PC-3 (cell line): ENCODE results near the gene NUP155.

ENCODE experiments used
- EZH2 ChIP-seq: fragments of 300-600 bp; sonication (generic); IDR thresholded peaks from one replicate; pipeline ENCODE4 v1.6.1; 2017; ENCODE audit warnings: antibody characterized with exemption, mild to moderate bottlenecking, low read length; ENCODE audit not compliant: unreplicated experiment
- TF ChIP-seq, protein P1 (sequence below): fragments of 300-600 bp; sonication (generic); conservative IDR thresholded peaks from 2 replicates; pipeline ENCODE4 v1.5.1; 2017; ENCODE audit warnings: antibody characterized with exemption, low read depth, mild to moderate bottlenecking, low read length

DNA sequence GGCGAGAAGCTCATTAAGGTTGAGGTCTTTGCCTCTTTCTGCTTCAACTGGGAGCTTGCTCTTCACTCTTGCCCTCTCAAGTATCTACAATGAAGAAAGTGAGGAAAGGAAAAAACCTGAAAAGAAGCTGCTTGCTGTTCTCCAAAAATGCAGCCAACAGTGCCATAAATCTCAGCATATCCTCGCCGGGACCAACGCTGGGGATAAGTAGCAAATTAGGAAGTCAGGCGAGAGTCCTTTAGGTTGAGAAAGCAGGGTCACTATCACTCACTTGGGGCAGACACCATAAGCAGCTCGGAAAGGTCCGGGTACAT lies 399 bp downstream of the NUP155 start:
- no peak for TF ChIP-seq EZH2
- TF ChIP-seq, protein P1, sequence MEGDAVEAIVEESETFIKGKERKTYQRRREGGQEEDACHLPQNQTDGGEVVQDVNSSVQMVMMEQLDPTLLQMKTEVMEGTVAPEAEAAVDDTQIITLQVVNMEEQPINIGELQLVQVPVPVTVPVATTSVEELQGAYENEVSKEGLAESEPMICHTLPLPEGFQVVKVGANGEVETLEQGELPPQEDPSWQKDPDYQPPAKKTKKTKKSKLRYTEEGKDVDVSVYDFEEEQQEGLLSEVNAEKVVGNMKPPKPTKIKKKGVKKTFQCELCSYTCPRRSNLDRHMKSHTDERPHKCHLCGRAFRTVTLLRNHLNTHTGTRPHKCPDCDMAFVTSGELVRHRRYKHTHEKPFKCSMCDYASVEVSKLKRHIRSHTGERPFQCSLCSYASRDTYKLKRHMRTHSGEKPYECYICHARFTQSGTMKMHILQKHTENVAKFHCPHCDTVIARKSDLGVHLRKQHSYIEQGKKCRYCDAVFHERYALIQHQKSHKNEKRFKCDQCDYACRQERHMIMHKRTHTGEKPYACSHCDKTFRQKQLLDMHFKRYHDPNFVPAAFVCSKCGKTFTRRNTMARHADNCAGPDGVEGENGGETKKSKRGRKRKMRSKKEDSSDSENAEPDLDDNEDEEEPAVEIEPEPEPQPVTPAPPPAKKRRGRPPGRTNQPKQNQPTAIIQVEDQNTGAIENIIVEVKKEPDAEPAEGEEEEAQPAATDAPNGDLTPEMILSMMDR: no peak
